C4-2B (cell line): ENCODE data around the gene NR6A1.

Experiments used
- H3K27ac ChIP-seq: fragments of 450-650 bp; 2 replicates; pipeline ENCODE4 v1.5.1; 2017
- ZFX ChIP-seq: fragments of 450-650 bp; IDR thresholded peaks from 2 replicates; pipeline ENCODE4 v1.6.1; 2017
- TF ChIP-seq, protein P1 (sequence below): fragments of 450-650 bp; conservative IDR thresholded peaks from 2 replicates; pipeline ENCODE4 v1.5.1; 2017; ENCODE audit warnings: mild to moderate bottlenecking

Gene NR6A1

DNA sequence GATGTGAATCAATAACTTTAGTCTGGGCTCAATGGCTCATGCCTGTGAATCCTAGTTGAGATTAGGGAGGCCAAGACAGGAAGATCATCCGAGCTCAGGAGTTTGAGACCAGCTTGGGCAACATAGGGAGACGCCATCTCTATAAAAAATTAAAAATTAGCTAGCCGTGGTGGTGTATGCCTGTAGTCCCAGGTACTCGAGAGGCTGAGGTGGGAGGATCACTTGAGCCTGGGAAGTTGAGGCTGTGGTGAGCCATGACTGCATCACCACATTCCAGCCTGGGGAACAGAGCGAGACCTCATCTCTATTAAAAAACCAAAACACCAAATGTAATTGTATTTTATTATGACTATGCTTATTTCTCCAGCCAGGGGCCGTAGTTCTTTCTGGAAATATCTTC, 194.4 kb downstream of the NR6A1 start:
- no peak overlapping the region for H3K27ac ChIP-seq
- TF ChIP-seq ZFX, result no peak
- TF ChIP-seq, protein P1, sequence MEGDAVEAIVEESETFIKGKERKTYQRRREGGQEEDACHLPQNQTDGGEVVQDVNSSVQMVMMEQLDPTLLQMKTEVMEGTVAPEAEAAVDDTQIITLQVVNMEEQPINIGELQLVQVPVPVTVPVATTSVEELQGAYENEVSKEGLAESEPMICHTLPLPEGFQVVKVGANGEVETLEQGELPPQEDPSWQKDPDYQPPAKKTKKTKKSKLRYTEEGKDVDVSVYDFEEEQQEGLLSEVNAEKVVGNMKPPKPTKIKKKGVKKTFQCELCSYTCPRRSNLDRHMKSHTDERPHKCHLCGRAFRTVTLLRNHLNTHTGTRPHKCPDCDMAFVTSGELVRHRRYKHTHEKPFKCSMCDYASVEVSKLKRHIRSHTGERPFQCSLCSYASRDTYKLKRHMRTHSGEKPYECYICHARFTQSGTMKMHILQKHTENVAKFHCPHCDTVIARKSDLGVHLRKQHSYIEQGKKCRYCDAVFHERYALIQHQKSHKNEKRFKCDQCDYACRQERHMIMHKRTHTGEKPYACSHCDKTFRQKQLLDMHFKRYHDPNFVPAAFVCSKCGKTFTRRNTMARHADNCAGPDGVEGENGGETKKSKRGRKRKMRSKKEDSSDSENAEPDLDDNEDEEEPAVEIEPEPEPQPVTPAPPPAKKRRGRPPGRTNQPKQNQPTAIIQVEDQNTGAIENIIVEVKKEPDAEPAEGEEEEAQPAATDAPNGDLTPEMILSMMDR, result no peak

DNA sequence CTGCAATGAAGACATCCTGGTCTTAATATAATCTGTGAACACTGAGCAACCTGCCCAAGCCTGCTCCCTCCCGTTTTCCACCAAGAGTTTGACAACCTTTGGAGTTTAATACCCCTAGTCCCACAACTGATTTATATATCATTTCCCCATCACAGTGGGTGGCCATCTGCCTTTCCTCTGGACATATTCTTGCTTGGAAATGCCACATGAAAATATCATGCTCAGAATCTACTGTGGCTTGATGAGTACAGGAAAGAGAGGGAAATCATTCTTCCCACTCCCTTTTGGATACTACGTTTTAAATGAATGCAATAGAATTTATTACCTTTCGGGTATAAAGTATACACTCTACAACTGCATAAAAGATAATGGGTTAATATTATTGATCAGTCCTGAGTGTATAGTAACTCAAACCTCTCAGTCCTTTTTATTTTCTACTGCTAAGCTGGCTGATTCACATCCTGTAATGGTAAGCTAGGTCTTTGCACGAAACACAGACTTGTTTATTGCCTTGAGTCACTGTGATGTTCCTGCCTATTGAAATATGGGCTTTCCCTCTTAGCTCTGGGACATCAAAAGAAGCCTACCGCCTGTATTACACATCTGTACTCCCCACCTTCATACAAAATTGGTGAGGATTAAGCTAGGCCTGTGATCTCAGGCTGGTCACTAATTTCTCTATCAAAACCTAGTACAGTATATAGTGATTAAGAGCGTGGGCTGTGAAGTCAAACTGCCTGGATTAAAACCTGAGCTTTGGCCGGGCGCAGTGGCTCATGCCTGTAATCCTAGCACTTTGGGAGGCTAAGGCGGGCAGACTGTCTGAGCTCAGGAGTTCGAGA, 196.4 kb downstream of the NR6A1 start:
- TF ChIP-seq ZFX, result no peak
- TF ChIP-seq, protein P1, result no peak
- no peak overlapping the region for H3K27ac ChIP-seq

DNA sequence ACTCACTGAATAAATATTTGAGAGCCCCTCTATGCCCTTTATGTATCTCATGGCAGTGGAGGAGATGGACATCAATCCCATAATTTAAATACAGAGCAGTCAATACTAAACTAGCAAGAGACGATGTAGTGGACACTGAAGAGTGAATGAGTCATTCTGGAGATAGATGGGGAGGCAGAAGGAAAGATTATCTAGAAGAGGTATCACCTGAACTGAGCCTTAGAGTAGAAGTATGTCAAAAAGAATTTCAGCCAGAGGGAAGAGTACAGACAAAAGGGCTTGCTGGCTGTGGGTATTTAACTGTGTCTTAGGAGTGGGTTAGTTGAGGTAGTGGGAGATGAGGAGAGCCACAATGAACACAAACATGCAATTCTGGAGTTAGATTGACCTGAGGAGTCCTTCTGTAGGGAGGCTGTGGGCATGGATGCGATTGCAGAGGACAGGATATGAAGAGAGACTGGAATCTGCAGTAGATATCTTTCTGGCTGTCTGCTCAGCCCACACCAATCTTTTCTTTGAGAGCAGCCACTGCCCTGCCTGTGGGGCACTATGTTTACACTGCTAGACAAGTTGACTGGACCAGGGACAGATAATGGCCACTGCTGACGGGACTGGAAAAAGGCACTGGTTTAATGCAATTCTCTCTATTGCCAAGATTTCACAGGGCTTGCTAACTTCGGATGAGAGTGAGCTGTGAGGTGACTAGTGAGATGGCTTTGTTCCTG, 200.0 kb downstream of the NR6A1 start:
- no peak for TF ChIP-seq ZFX
- TF ChIP-seq, protein P1, result no peak
- H3K27ac ChIP-seq, result no peak overlapping the region

DNA sequence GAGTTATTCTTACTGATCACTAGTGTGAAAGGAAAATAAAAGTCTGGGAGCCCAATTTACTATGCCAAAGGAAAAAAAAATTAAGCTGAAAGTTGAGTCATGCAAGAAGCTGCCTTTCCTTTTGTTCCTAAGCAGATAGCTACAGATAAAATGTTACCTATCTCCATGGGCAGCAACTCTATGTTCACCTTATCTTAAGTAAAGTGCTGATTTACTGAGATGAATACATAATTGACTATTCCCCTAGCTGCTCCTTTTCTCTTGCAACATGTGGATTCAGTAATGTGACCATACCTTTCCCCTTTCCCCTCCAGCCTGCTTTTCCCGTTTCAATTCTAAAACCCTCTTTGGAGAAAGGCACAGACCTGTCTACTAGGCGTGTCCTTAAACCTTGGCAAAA, 201.2 kb downstream of the NR6A1 start:
- H3K27ac ChIP-seq, result no peak overlapping the region
- no peak for TF ChIP-seq ZFX

DNA sequence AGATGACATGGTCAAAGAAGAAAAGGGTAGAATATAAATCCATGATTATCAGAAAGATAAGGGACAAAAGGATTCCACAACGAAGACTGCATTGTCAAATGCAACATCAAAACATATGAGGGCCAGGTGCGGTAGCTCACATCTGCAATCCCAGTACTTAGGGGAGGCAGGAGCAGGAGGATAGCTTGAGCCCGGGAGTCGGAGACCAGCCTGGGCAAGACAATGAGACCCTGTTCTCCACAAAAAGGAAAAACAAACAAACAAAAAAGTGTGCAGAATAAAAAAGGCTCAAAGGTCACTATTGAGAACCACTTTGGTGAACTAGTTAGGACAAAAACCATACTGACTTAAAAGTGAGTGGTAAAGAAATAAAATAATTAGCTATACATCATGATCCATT, 203.7 kb downstream of the NR6A1 start:
- no peak overlapping the region for H3K27ac ChIP-seq
- TF ChIP-seq ZFX, result no peak
- TF ChIP-seq, protein P1, result no peak

DNA sequence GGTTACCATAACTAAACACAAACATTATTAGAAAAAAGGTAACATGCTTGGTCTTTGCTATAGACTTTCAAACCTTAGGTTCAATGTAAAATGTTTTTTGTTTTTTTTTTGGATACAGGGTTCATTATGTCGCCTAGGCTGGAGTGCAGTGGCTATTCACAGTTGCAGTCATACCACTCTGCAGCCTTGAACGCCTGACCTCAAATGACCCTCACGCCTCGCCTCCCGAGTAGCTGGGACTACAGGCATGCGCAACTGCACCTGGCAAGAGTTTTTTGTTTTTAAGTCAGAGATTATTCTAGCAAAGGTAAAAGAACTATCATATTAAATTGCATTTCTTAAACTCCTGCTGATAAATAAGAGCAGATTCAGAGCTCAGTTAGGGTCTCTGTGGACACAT, 208.8 kb downstream of the NR6A1 start:
- no peak for TF ChIP-seq ZFX
- TF ChIP-seq, protein P1, result no peak
- H3K27ac ChIP-seq, result no peak overlapping the region

DNA sequence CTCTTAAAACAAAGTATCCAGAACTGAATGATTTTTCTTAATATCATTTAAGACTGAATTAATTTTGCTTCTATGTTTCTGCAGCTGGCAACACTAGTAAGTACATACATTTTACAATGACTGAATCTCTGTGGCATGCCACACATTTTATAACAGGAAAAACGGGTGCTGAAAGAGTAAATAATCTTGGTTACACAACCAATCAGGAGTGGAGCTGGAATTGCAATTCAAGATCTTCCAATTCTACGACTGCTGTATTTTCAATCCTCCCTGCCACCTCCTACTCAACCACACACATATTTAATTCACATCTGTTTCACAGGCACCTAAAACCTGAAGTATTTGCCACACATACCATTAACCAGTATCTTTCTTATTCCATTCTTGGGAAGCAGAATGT, 211.2 kb downstream of the NR6A1 start:
- no peak overlapping the region for H3K27ac ChIP-seq
- TF ChIP-seq ZFX, result no peak
- TF ChIP-seq, protein P1, result no peak
